Measurements from ENCODE around the gene AWAT2.

Gene AWAT2

DNA sequence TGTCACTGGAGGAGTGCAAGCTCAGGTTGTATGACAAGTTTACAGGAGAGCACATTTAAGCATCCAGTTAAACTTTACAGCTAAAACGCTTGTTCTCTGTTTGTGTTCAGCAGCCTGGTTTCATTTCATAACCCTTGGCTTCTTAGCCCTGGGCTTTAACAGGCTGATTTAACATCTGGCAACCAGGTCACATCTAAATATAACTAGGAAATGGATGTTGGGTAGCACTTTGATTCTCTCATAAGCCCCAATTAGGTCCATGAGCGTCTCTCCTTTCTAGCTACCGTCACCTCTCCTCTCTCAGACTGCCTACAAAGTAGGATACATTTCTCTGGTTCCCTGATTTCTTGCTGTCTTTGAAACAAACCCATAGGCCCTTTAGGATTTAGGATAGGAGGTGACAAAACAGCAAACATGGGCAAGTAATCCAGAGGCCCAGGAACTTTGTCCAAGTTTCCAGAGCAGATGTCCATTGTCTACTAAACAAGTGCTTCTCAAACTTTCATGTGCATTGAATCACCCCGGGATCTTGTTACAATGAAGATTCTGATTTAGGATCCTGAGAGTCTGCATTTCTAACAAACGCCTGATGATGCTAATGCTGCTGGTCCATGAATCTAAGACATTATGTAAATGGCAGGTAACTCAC, 35.0 kb upstream of the AWAT2 start:
- TF ChIP-seq ZNF174 (tag by site-specific recombination; IDR thresholded peaks at IDR 0.05): no peak
- no peak for TF ChIP-seq ZNF23 (tag by site-specific recombination; IDR thresholded peaks at IDR 0.05; ENCODE audit: borderline replicate concordance)
- TF ChIP-seq ZNF211 (tag by site-specific recombination; IDR thresholded peaks at IDR 0.05; ENCODE audit: low read depth): no peak
- no peak for TF ChIP-seq ZNF341 (tag by site-specific recombination; IDR thresholded peaks at IDR 0.05; ENCODE audit: low read depth)
- TF ChIP-seq ZNF280C (tag by site-specific recombination; IDR thresholded peaks at IDR 0.05): no peak
- no peak for TF ChIP-seq ZSCAN23 (tag by site-specific recombination; IDR thresholded peaks at IDR 0.05)
- TF ChIP-seq ZBTB1 (tag by site-specific recombination; IDR thresholded peaks at IDR 0.05): no peak
- TF ChIP-seq, protein P1, sequence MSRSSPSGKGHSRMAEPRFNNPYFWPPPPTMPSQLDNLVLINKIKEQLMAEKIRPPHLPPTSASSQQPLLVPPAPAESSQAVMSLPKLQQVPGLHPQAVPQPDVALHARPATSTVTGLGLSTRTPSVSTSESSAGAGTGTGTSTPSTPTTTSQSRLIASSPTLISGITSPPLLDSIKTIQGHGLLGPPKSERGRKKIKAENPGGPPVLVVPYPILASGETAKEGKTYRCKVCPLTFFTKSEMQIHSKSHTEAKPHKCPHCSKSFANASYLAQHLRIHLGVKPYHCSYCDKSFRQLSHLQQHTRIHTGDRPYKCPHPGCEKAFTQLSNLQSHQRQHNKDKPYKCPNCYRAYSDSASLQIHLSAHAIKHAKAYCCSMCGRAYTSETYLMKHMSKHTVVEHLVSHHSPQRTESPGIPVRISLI (tag by site-specific recombination; IDR thresholded peaks at IDR 0.05): no peak
- no peak for TF ChIP-seq SALL2 (tag by site-specific recombination; IDR thresholded peaks at IDR 0.05; ENCODE audit: borderline replicate concordance)
- TF ChIP-seq ZNF112 (tag by site-specific recombination; IDR thresholded peaks at IDR 0.05): no peak
- no peak for TF ChIP-seq ZNF518A (tag by site-specific recombination; conservative IDR thresholded peaks at IDR 0.05; ENCODE audit: low read depth)
- TF ChIP-seq, protein P2, sequence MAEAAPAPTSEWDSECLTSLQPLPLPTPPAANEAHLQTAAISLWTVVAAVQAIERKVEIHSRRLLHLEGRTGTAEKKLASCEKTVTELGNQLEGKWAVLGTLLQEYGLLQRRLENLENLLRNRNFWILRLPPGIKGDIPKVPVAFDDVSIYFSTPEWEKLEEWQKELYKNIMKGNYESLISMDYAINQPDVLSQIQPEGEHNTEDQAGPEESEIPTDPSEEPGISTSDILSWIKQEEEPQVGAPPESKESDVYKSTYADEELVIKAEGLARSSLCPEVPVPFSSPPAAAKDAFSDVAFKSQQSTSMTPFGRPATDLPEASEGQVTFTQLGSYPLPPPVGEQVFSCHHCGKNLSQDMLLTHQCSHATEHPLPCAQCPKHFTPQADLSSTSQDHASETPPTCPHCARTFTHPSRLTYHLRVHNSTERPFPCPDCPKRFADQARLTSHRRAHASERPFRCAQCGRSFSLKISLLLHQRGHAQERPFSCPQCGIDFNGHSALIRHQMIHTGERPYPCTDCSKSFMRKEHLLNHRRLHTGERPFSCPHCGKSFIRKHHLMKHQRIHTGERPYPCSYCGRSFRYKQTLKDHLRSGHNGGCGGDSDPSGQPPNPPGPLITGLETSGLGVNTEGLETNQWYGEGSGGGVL (tag by site-specific recombination; IDR thresholded peaks at IDR 0.05): no peak
- TF ChIP-seq, protein P3, sequence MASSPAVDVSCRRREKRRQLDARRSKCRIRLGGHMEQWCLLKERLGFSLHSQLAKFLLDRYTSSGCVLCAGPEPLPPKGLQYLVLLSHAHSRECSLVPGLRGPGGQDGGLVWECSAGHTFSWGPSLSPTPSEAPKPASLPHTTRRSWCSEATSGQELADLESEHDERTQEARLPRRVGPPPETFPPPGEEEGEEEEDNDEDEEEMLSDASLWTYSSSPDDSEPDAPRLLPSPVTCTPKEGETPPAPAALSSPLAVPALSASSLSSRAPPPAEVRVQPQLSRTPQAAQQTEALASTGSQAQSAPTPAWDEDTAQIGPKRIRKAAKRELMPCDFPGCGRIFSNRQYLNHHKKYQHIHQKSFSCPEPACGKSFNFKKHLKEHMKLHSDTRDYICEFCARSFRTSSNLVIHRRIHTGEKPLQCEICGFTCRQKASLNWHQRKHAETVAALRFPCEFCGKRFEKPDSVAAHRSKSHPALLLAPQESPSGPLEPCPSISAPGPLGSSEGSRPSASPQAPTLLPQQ (tag by site-specific recombination; IDR thresholded peaks at IDR 0.05): no peak
- TF ChIP-seq ZNF777 (tag by site-specific recombination; IDR thresholded peaks at IDR 0.05; ENCODE audit: borderline replicate concordance): no peak
- TF ChIP-seq, protein P4, sequence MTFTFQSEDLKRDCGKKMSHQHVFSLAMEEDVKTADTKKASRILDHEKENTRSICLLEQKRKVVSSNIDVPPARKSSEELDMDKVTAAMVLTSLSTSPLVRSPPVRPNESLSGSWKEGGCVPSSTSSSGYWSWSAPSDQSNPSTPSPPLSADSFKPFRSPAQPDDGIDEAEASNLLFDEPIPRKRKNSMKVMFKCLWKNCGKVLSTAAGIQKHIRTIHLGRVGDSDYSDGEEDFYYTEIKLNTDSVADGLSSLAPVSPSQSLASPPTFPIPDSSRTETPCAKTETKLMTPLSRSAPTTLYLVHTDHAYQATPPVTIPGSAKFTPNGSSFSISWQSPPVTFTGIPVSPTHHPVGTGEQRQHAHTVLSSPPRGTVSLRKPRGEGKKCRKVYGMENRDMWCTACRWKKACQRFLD (tag by site-specific recombination; IDR thresholded peaks at IDR 0.05): no peak
- TF ChIP-seq KLF7 (tag by site-specific recombination; IDR thresholded peaks at IDR 0.05; ENCODE audit: borderline replicate concordance): no peak
- H3K9me3 ChIP-seq (ENCODE audit: control insufficient read depth, insufficient read depth, low read depth, low read length): no peaks in the 10 kb centered on the region
- no peak overlapping the region for H3K27ac ChIP-seq (ENCODE audit: extremely low read depth, low read depth, low read length)
- POLR2A ChIA-PET: no interaction called here
- 0 out of 2 replicates have a peak, but pooled peaks cover 4% of the 10 kb centered on the region for H3K4me1 ChIP-seq (ENCODE audit: control insufficient read depth, insufficient read depth, low read length)
- no peak overlapping the region for H3K4me3 ChIP-seq (ENCODE audit: low read depth, low read length)
- no peaks in the 10 kb centered on the region for H3K36me3 ChIP-seq (ENCODE audit: control insufficient read depth in 2 of 2, insufficient read depth in 1 of 2, low read length in 2 of 2)
- CTCF ChIA-PET: interaction anchor here (0.6 to 1.2 kb wide), 2 partner anchors 13 to 51 kb away, joined by 3 to 6 read pairs; no protein-coding TSS in a partner anchor

Measured in HEK293 (cell line).